ENCODE measurements around the gene BHLHA15. TPM values are rescaled to one million over a fixed set of nuclear protein-coding genes. Genes with fewer than 3 reads are reported as not detected.

The BHLHA15 gene
- total and polyA plus RNA-seq, 2 of the 13 experiments (the other 11 are each of a cell fraction or from before 2014, with no cell fraction given), result 1.9 to 6.1 TPM

GRCh38 chr7:98215561-98216495 lies 4.6 kb downstream of the BHLHA15 start:
- no peaks in the 10 kb centered on the region for H3K27me3 ChIP-seq (ENCODE audit: control insufficient read depth in 1 of 2, insufficient read depth in 2 of 2, low read length in 2 of 2)
- H3K4me1 ChIP-seq (ENCODE audit: insufficient read depth, low read length), result peaks cover 36% of the 10 kb centered on the region
- FAIRE-seq (no peak), ATAC-seq (no peak), DNase-seq (ENCODE audit: low spot score) (no peak)
- no peak overlapping the region for H3K27ac ChIP-seq (ENCODE audit: extremely low read length, insufficient read depth, low read length)
- POLR2A ChIA-PET, result no interaction called here
- in situ Hi-C loops (cut with HindIII; ENCODE audit: extremely low pct_ligation_motif_present, low pct_unique_long_range_greater_than_20kb), result no loop called here
- H3K36me3 ChIP-seq (replicated peaks in 1 of 2; ENCODE audit: control insufficient read depth in 1 of 2, insufficient read depth in 2 of 2, low read length in 2 of 2), result no peaks in the 10 kb centered on the region; a peak in 1 of 5 replicates
- no peaks in the 10 kb centered on the region for H3K79me2 ChIP-seq (ENCODE audit: insufficient read depth, low read length)
- WGBS (ENCODE audit: low lambda C conversion rate), result 86% methylated on average over 19 of the region's 32 CpGs
- no peak overlapping the region for H3K9ac ChIP-seq (ENCODE audit: insufficient read depth, low read depth, low read length)
- intact Hi-C loops (cut with micrococcal nuclease; ENCODE audit: unreplicated experiment), result no loop called here
- no peaks in the 10 kb centered on the region for H4K20me1 ChIP-seq (ENCODE audit: insufficient read depth, low read length)
- no peak for TF ChIP-seq PITX1 (CRISPR knock-in tag; IDR thresholded peaks at IDR 0.05)
- TF ChIP-seq ZNF781 (CRISPR knock-in tag; IDR thresholded peaks at IDR 0.05; ENCODE audit: borderline replicate concordance, not compliant biosample characterization), result no peak
- TF ChIP-seq HNRNPLL (IDR thresholded peaks at IDR 0.05; ENCODE audit: low read depth, low read length, poor library complexity, severe bottlenecking), result no peak
- TF ChIP-seq GTF2F1 (IDR thresholded peaks at IDR 0.05; ENCODE audit: low read length), result no peak
- TF ChIP-seq HDAC2 (CRISPR knock-in tag; IDR thresholded peaks at IDR 0.05), result no peak
- no peak overlapping the region for H3K4me2 ChIP-seq (ENCODE audit: low read depth, low read length)
- H2AFZ ChIP-seq (ENCODE audit: low read length), result no peak overlapping the region
- no peak overlapping the region for H3K4me3 ChIP-seq (replicated peaks in 1 of 3; ENCODE audit: insufficient read depth in 1 of 3, low read depth in 2 of 3, low read length in 3 of 3)
- CTCF ChIA-PET (ENCODE audit: low intra/inter-chr PET ratio, low total read pairs), result no interaction called here
- H3K9me3 ChIP-seq (ENCODE audit: low read length), result no peaks in the 10 kb centered on the region
- no TSS peak for BruUV-seq (replicated peaks)

GRCh38 chr7:98216941-98217622 lies 5.8 kb downstream of the BHLHA15 start:
- peaks cover 30% of the 10 kb centered on the region for H3K4me1 ChIP-seq (ENCODE audit: insufficient read depth, low read length)
- H3K4me2 ChIP-seq (ENCODE audit: low read depth, low read length), result no peak overlapping the region
- ChIA-PET CTCF (ENCODE audit: low intra/inter-chr PET ratio, low total read pairs) (no interaction called here), POLR2A (no interaction called here)
- no TSS peak for BruUV-seq (replicated peaks)
- no peak for TF ChIP-seq ATF7 (IDR thresholded peaks at IDR 0.05)
- no peak for TF ChIP-seq ATF7 (CRISPR knock-in tag; IDR thresholded peaks at IDR 0.05)
- no peak for TF ChIP-seq IRX3 (CRISPR knock-in tag; IDR thresholded peaks at IDR 0.05; ENCODE audit: borderline replicate concordance, low read depth)
- H3K9me3 ChIP-seq (ENCODE audit: low read length), result no peaks in the 10 kb centered on the region
- no peaks in the 10 kb centered on the region for H3K79me2 ChIP-seq (ENCODE audit: insufficient read depth, low read length)
- ATAC-seq (no peak), DNase-seq (ENCODE audit: low spot score) (no peak), FAIRE-seq (no peak)
- no peak overlapping the region for H2AFZ ChIP-seq (ENCODE audit: low read length)
- no peak overlapping the region for H3K27ac ChIP-seq (ENCODE audit: extremely low read length, insufficient read depth, low read length)
- 89% methylated on average over 11 of the region's 24 CpGs for WGBS (ENCODE audit: low lambda C conversion rate)
- H3K36me3 ChIP-seq (replicated peaks in 1 of 2; ENCODE audit: control insufficient read depth in 1 of 2, insufficient read depth in 2 of 2, low read length in 2 of 2), result no peaks in the 10 kb centered on the region; a peak in 1 of 5 replicates
- intact Hi-C loops (cut with micrococcal nuclease; ENCODE audit: unreplicated experiment) (no loop called here), in situ Hi-C loops (cut with HindIII; ENCODE audit: extremely low pct_ligation_motif_present, low pct_unique_long_range_greater_than_20kb) (no loop called here)
- H3K9ac ChIP-seq (ENCODE audit: insufficient read depth, low read depth, low read length), result no peak overlapping the region
- no peaks in the 10 kb centered on the region for H3K27me3 ChIP-seq (ENCODE audit: control insufficient read depth in 1 of 2, insufficient read depth in 2 of 2, low read length in 2 of 2)
- no peaks in the 10 kb centered on the region for H4K20me1 ChIP-seq (ENCODE audit: insufficient read depth, low read length)
- no peak overlapping the region for H3K4me3 ChIP-seq (replicated peaks in 1 of 3; ENCODE audit: insufficient read depth in 1 of 3, low read depth in 2 of 3, low read length in 3 of 3)

All from HepG2 (cell line).